B cell (primary cell): Measurements from ENCODE around the gene NAV2. TPM values are rescaled to one million over a fixed set of nuclear protein-coding genes. Genes with fewer than 3 reads are reported as not detected.

Experiments used
- ATAC-seq: fragments of 200-7000 bp; cut with Tn5 transposase; one replicate; pipeline ENCODE4 v1.10.0; 2021; ENCODE audit warnings: low read depth, mild to moderate bottlenecking, moderate number of reproducible peaks, moderate library complexity
- CTCF ChIA-PET: fragments of 350-600 bp; sonication (Branson Sonifier 250); formaldehyde crosslinking; loops from one replicate; lab custom pipeline; 2021; ENCODE audit warnings: antibody characterized with exemption, inconsistent platforms; lab: Charles Lee
- POLR2A ChIA-PET: fragments of 350-600 bp; sonication (Branson Sonifier 250); formaldehyde crosslinking; loops from one replicate; lab custom pipeline; 2021; ENCODE audit warnings: antibody characterized with exemption; lab: Charles Lee
- DNase-seq: peaks from one replicate; pipeline ENCODE4 v3.0.0; 2013
- H2AFZ ChIP-seq: 2 replicates; pipeline ENCODE4 v1.6.1; 2012; ENCODE audit warnings: mild to moderate bottlenecking, low read depth, low read length; ENCODE audit not compliant: insufficient read depth, poor library complexity, severe bottlenecking
- H3K27ac ChIP-seq, 2 donors: 1 replicate in 1 of 2; 2 replicates in 1 of 2; pipeline ENCODE4 v1.5.1; 2012 to 2013; ENCODE audit warnings: low read length in 2 of 2, mild to moderate bottlenecking in 2 of 2, moderate library complexity in 1 of 2
- H3K27me3 ChIP-seq, 4 experiments: fragments of 200-600 bp in 1 of 4; sonication (generic) in 1 of 4; replicated peaks in 1 of 4; 1 replicate in 2 of 4; 2 replicates in 2 of 4; pipeline versions ENCODE4 v1.6.1 to v1.7.0; 2013 to 2016; ENCODE audit warnings: low read length in 3 of 4, mild to moderate bottlenecking in 2 of 4, mixed read lengths in 1 of 4, moderate library complexity in 1 of 4; ENCODE audit not compliant: insufficient read depth in 4 of 4, control insufficient read depth in 3 of 4; ENCODE audit errors: control extremely low read depth in 1 of 4
- H3K36me3 ChIP-seq, 2 experiments: replicated peaks in 1 of 2; 1 replicate in 1 of 2; 2 replicates in 1 of 2; pipeline versions ENCODE4 v1.6.1 to v1.7.1; 2013; ENCODE audit warnings: low read length in 1 of 2; ENCODE audit not compliant: insufficient read depth in 2 of 2, control insufficient read depth in 1 of 2; ENCODE audit errors: control extremely low read depth in 1 of 2, extremely low read depth in 1 of 2
- H3K4me1 ChIP-seq, 2 donors: fragments of 200-600 bp in 1 of 2; sonication (generic) in 1 of 2; 1 replicate in 1 of 2; 2 replicates in 1 of 2; pipeline versions ENCODE4 v1.5.1 to v1.6.1; 2013 to 2017; ENCODE audit warnings: low read length in 2 of 2; ENCODE audit not compliant: control insufficient read depth in 2 of 2, insufficient read depth in 2 of 2
- H3K4me2 ChIP-seq: replicated peaks from 2 replicates; pipeline ENCODE3; 2012; ENCODE audit warnings: mild to moderate bottlenecking, low read depth, low read length; ENCODE audit not compliant: poor library complexity, severe bottlenecking
- H3K4me3 ChIP-seq, 5 experiments: fragments of 200-600 bp in 1 of 5; sonication (generic) in 1 of 5; 1 replicate in 3 of 5; 2 replicates in 2 of 5; pipeline versions ENCODE4 v1.5.1 to v1.7.0; 2011 to 2016; ENCODE audit warnings: low read length in 4 of 5, mild to moderate bottlenecking in 4 of 5, low read depth in 2 of 5, control low read depth in 1 of 5, moderate library complexity in 1 of 5; ENCODE audit not compliant: insufficient read depth in 1 of 5; ENCODE audit errors: control extremely low read depth in 1 of 5, extremely low read depth in 1 of 5
- H3K79me2 ChIP-seq: fragments of 200-600 bp; sonication (generic); one replicate; pipeline ENCODE4 v1.6.0; 2016; ENCODE audit warnings: low read length; ENCODE audit not compliant: control insufficient read depth, insufficient read depth
- H3K9ac ChIP-seq: fragments of 200-600 bp; sonication (generic); 2 replicates; pipeline ENCODE4 v1.6.1; 2017; ENCODE audit warnings: mild to moderate bottlenecking, low read length, moderate library complexity
- H3K9me3 ChIP-seq, 3 donors: one replicate each; pipeline versions ENCODE4 v1.6.1 to v1.7.1; 2013; ENCODE audit warnings: low read length in 2 of 3; ENCODE audit not compliant: control insufficient read depth in 2 of 3, insufficient read depth in 1 of 3; ENCODE audit errors: control extremely low read depth in 1 of 3
- H4K20me1 ChIP-seq: 2 replicates; pipeline ENCODE4 v1.6.0; 2012; ENCODE audit warnings: mild to moderate bottlenecking, low read length; ENCODE audit not compliant: insufficient read depth, control insufficient read depth, poor library complexity, severe bottlenecking
- H3K27ac Mint-ChIP-seq: one replicate; pipeline ENCODE4 v1.8.0; 2021; ENCODE audit warnings: mixed read lengths
- H3K27me3 Mint-ChIP-seq: one replicate; pipeline ENCODE4 v1.8.0; 2021; ENCODE audit warnings: mixed read lengths
- H3K4me1 Mint-ChIP-seq: one replicate; pipeline ENCODE4 v1.8.0; 2021; ENCODE audit warnings: mixed read lengths
- H3K4me3 Mint-ChIP-seq: one replicate; pipeline ENCODE4 v1.8.0; 2021; ENCODE audit warnings: mixed read lengths
- H3K9me3 Mint-ChIP-seq: one replicate; pipeline ENCODE4 v1.8.0; 2022; ENCODE audit warnings: mixed read lengths; ENCODE audit not compliant: insufficient read depth
- EZH2 ChIP-seq: IDR thresholded peaks from 2 replicates; pipeline ENCODE4 v1.6.1; 2012; ENCODE audit warnings: borderline replicate concordance, low read depth, mild to moderate bottlenecking, moderate library complexity, low read length; ENCODE audit not compliant: insufficient read depth, poor library complexity, severe bottlenecking
- WGBS: methylation state at CpG from one replicate; pipeline ENCODE4 v1.1.5; 2013; ENCODE audit warnings: missing lambda C conversion rate; ENCODE audit not compliant: insufficient coverage; 5-methylcytosine and 5-hydroxymethylcytosine counted together
- intact Hi-C: fragments of 100-400 bp; cut with micrococcal nuclease; formaldehyde crosslinking; loops from one replicate; pipeline ENCODE4 v1.10.0; 2022
- polyA plus RNA-seq: library from polyadenylated mRNA; depleted of rRNA; stranded (reverse); fragments of >200 nt; gene quantifications from 2 replicates; pipeline ENCODE4 v1.2.3, GENCODE V29; 2012
- total RNA-seq, 2 donors: library from RNA; stranded (reverse); fragments of 120-200 nt in 1 of 2; gene quantifications; 1 replicate in 1 of 2; 2 replicates in 1 of 2; pipeline versions ENCODE4 v1.2.3 to v1.2.4, GENCODE V29; 2013 to 2022
- TF ChIP-seq, protein P1 (sequence below): fragments of 200-600 bp; IDR thresholded peaks from one replicate; pipeline ENCODE4 v1.8.0; 2022; ENCODE audit warnings: antibody characterized with exemption, mild to moderate bottlenecking

NAV2 gene
- total and polyA plus RNA-seq, 2 donors (not counting 1 experiment from before 2014, with no cell fraction given) = 0.82 to 22.2 TPM

DNA sequence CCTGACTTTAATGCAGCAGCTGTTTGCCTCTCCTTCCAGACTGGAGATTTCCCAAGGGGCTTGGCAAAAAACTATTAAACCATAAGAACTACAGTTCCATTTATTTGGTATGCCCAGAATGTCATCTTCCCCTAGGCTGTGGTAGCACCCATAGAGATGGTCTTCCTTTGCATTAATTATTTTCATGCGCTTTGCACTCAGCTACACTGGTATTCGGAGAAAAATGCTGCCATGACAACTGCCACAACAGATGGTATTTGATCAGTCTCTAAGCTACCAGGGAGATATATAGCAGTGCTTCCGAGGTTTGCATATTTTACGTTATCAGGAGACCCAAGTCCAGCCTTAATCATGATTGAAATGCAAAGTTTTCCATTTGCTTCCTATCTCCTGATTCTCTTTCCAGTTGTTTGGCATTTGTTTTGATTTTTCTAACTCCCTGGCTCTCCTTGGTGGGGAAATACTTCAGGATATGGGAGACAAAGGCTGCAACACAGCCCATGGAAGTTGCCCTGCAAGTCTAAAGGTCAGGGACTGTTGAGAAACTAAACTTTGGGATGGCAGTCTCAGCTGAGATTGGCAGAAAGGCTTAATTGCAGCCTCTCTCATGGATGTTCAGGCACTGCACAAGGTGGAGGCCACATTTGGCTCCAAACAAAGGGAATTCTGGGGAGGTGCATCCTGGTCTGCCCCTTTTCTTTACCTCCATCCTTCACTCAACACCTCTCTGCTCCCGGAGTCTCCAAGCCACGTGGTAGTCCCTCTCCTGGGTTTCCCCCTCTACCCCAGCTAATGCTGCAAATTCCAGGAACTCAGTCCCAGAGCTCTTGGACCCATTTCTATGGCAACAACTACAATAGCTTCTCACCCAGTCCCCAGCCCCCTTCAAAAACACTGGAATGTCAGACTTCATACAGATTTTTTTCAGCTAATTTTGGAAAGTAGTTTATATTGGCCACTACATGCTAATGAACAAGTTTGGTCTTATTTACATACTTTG lies 151.8 kb downstream of the NAV2 start:
- H3K27ac ChIP-seq = no peak overlapping the region
- no peak overlapping the region for H3K4me3 ChIP-seq
- Mint-ChIP-seq H3K27ac (no peak overlapping the region), H3K4me3 (no peak overlapping the region), H3K27me3 (no peaks in the 10 kb centered on the region), H3K9me3 (no peaks in the 10 kb centered on the region), H3K4me1 (no peaks in the 10 kb centered on the region)
- DNase-seq (no peak), ATAC-seq (no peak)
- ChIA-PET POLR2A (no interaction called here), CTCF (no interaction called here)
- no peaks in the 10 kb centered on the region for H3K4me1 ChIP-seq
- TF ChIP-seq, protein P1, sequence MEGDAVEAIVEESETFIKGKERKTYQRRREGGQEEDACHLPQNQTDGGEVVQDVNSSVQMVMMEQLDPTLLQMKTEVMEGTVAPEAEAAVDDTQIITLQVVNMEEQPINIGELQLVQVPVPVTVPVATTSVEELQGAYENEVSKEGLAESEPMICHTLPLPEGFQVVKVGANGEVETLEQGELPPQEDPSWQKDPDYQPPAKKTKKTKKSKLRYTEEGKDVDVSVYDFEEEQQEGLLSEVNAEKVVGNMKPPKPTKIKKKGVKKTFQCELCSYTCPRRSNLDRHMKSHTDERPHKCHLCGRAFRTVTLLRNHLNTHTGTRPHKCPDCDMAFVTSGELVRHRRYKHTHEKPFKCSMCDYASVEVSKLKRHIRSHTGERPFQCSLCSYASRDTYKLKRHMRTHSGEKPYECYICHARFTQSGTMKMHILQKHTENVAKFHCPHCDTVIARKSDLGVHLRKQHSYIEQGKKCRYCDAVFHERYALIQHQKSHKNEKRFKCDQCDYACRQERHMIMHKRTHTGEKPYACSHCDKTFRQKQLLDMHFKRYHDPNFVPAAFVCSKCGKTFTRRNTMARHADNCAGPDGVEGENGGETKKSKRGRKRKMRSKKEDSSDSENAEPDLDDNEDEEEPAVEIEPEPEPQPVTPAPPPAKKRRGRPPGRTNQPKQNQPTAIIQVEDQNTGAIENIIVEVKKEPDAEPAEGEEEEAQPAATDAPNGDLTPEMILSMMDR = no peak
- no peak for TF ChIP-seq EZH2
- no peak overlapping the region for H3K9ac ChIP-seq
- H3K79me2 ChIP-seq = no peaks in the 10 kb centered on the region
- no peak overlapping the region for H2AFZ ChIP-seq
- intact Hi-C loops = no loop called here
- no peaks in the 10 kb centered on the region for H4K20me1 ChIP-seq
- no peaks in the 10 kb centered on the region for H3K27me3 ChIP-seq
- WGBS = 82% methylated on average over 6 of the region's 6 CpGs
- no peaks in the 10 kb centered on the region for H3K9me3 ChIP-seq
- H3K36me3 ChIP-seq = no peaks in the 10 kb centered on the region
- no peak overlapping the region for H3K4me2 ChIP-seq

DNA sequence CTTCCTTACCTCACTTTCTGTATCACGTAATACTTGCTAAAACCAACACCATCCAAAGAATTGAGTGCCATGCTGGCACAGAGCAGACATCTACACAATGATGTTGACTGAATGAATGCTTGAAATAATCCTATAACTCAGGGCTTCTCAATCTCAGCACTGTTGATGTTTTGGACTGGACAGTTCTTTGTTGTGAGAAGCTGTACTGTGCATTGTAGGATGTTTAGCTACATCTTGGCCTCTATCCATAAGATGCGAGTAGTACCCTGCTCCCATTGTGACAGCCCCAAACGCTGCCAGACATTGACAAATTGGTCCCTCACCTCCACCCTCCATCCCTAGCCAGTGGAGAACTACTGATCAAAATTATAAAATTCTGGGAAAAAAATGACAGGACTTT lies 153.4 kb downstream of the NAV2 start:
- TF ChIP-seq, protein P1 = no peak
- TF ChIP-seq EZH2 = no peak
- H3K4me1 Mint-ChIP-seq = no peaks in the 10 kb centered on the region
- ATAC-seq (no peak), DNase-seq (no peak)
- 100% methylated on average over 1 of the region's 3 CpGs for WGBS
- H3K4me2 ChIP-seq = no peak overlapping the region
- no peaks in the 10 kb centered on the region for H3K9me3 Mint-ChIP-seq
- no peak overlapping the region for H3K27ac Mint-ChIP-seq
- no peak overlapping the region for H3K9ac ChIP-seq
- no peak overlapping the region for H2AFZ ChIP-seq
- ChIA-PET CTCF (no interaction called here), POLR2A (no interaction called here)
- H3K27me3 ChIP-seq = no peaks in the 10 kb centered on the region
- intact Hi-C loops = no loop called here
- H3K36me3 ChIP-seq = no peaks in the 10 kb centered on the region
- no peaks in the 10 kb centered on the region for H3K4me1 ChIP-seq
- no peak overlapping the region for H3K4me3 Mint-ChIP-seq
- no peaks in the 10 kb centered on the region for H3K27me3 Mint-ChIP-seq
- no peaks in the 10 kb centered on the region for H3K9me3 ChIP-seq
- no peaks in the 10 kb centered on the region for H3K79me2 ChIP-seq
- H3K27ac ChIP-seq = no peak overlapping the region
- H3K4me3 ChIP-seq = no peak overlapping the region
- no peaks in the 10 kb centered on the region for H4K20me1 ChIP-seq
